Measurements from ENCODE around the gene CTBP1. TPM values are rescaled to one million over a fixed set of nuclear protein-coding genes. Genes with fewer than 3 reads are reported as not detected.

CTBP1 gene
- total and polyA plus RNA-seq, 2 of the 8 experiments (the other 6 are each of a cell fraction or from before 2014, with no cell fraction given) = 128 to 185 TPM

GRCh38 chr4:1179089-1179441, 69.9 kb downstream of the CTBP1 start:
- Histone ChIP-seq H3K9me3 (ENCODE audit: insufficient read depth in 2 of 2, low read depth in 1 of 2, low read length in 1 of 2) (peaks cover 18 to 21% of the 10 kb centered on the region in 2 experiments), H3K14ac (ENCODE audit: insufficient read length) (no peak overlapping the region), H3K4ac (replicated peaks; ENCODE audit: insufficient read length, low read depth, low read length) (no peak overlapping the region), H3K27ac (ENCODE audit: low read depth, low read length) (no peak overlapping the region), H3K23ac (ENCODE audit: insufficient read length) (no peak overlapping the region), H3K56ac (replicated peaks; ENCODE audit: insufficient read length, low read depth, low read length) (no peak overlapping the region), H3K23me2 (ENCODE audit: low read depth, low read length) (no peaks in the 10 kb centered on the region), H3K36me3 (ENCODE audit: control insufficient read depth in 2 of 4, insufficient read depth in 4 of 4, low read length in 3 of 4) (no peaks in the 10 kb centered on the region), H4K20me1 (replicated peaks in 1 of 2; ENCODE audit: control insufficient read depth in 1 of 2, insufficient read depth in 2 of 2, low read length in 2 of 2) (peaks cover 0 to 2% of the 10 kb centered on the region in 2 experiments), H3K4me3 (ENCODE audit: extremely low read depth in 1 of 4, insufficient read depth in 2 of 4, low read depth in 3 of 4, low read length in 4 of 4) (no peak overlapping the region), H2BK15ac (ENCODE audit: low read length) (no peak overlapping the region), H3K18ac (ENCODE audit: extremely low read depth, low read length) (no peak overlapping the region), H3K79me1 (ENCODE audit: low read depth, low read length) (no peaks in the 10 kb centered on the region), H4K91ac (replicated peaks; ENCODE audit: insufficient read length, low read length) (no peak overlapping the region), H2AFZ (ENCODE audit: low read length) (no peak overlapping the region), H2BK5ac (ENCODE audit: low read depth, low read length) (no peak overlapping the region), H3K4me2 (ENCODE audit: insufficient read depth in 1 of 2, low read depth in 2 of 2, low read length in 2 of 2) (no peak overlapping the region), H2BK120ac (replicated peaks; ENCODE audit: low read depth, low read length) (no peak overlapping the region), H3K79me2 (ENCODE audit: control insufficient read depth in 1 of 2, insufficient read depth in 2 of 2, low read length in 2 of 2) (no peaks in the 10 kb centered on the region; a peak in 1 of 4 replicates), H4K5ac (ENCODE audit: insufficient read length, low read depth, low read length) (no peak overlapping the region), H4K8ac (ENCODE audit: extremely low read depth, insufficient read depth, low read length) (no peak overlapping the region), H3K27me3 (replicated peaks in 1 of 4; ENCODE audit: control insufficient read depth in 3 of 4, extremely low read depth in 1 of 4, insufficient read depth in 3 of 4, low read length in 3 of 4) (peaks cover 0 to 3% (median 0%) of the 10 kb centered on the region in 4 experiments; a peak in 4 of 7 replicates), H2AK5ac (ENCODE audit: low read depth, low read length) (no peak overlapping the region), H2BK12ac (ENCODE audit: low read depth, low read length) (no peak overlapping the region), H2BK20ac (ENCODE audit: low read length) (no peak overlapping the region), H3K4me1 (replicated peaks in 1 of 4; ENCODE audit: control insufficient read depth in 3 of 4, insufficient read depth in 4 of 4, low read length in 3 of 4) (no peaks in the 10 kb centered on the region), H3K9ac (replicated peaks in 1 of 4; ENCODE audit: extremely low read depth in 1 of 4, low read depth in 3 of 4, low read length in 3 of 4) (no peak overlapping the region)
- no peak for FAIRE-seq
- DNase-seq (ENCODE audit: low read depth in 1 of 2, low spot score in 2 of 2) = no peak
- ChIA-PET POLR2A (ENCODE audit: partially characterized antibody) (interaction anchor here (0.6 to 1.3 kb wide), 2 partner anchors 10 to 11 kb away, joined by 3 read pairs; no protein-coding TSS in a partner anchor), CTCF (ENCODE audit: partially characterized antibody) (interaction anchor here (0.9 to 1.4 kb wide), 3 partner anchors 11 to 24 kb away, joined by 3 to 4 read pairs (median 3); no protein-coding TSS in a partner anchor)
- 79% methylated on average over 7 of the region's 7 CpGs; no CpG with 5 or more reads in 1 of the 2 experiments for WGBS, 2 experiments (ENCODE audit: extremely low coverage in 1 of 2, insufficient coverage in 1 of 2, insufficient read length in 1 of 2, insufficient replicate concordance in 2 of 2, low coverage in 1 of 2, low lambda C conversion rate in 2 of 2, missing lambda C conversion rate in 1 of 2)
- TF ChIP-seq KDM5A (IDR thresholded peaks at IDR 0.05; ENCODE audit: low read length) (no peak), SP2 (IDR thresholded peaks at IDR 0.05; ENCODE audit: low read length) (no peak), MAFK (IDR thresholded peaks at IDR 0.05; ENCODE audit: low read depth, low read length) (no peak), RFX5 (IDR thresholded peaks at IDR 0.05; ENCODE audit: borderline replicate concordance, low read depth, low read length) (no peak), RNF2 (IDR thresholded peaks at IDR 0.05; ENCODE audit: borderline replicate concordance, low read depth, low read length, missing control alignments, poor library complexity, severe bottlenecking) (no peak), FOSL1 (IDR thresholded peaks at IDR 0.05; ENCODE audit: insufficient read depth, low read depth, low read length) (no peak), SAP30 (IDR thresholded peaks at IDR 0.05; ENCODE audit: insufficient read depth, insufficient replicate concordance, low read length) (no peak), CTCF (IDR thresholded peaks at IDR 0.05; ENCODE audit: control extremely low read depth in 1 of 3, insufficient read depth in 1 of 3, low read depth in 1 of 3, low read length in 3 of 3) (no peak)
- TF ChIP-seq, protein P1, sequence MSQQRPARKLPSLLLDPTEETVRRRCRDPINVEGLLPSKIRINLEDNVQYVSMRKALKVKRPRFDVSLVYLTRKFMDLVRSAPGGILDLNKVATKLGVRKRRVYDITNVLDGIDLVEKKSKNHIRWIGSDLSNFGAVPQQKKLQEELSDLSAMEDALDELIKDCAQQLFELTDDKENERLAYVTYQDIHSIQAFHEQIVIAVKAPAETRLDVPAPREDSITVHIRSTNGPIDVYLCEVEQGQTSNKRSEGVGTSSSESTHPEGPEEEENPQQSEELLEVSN (IDR thresholded peaks at IDR 0.05) = no peak
